Endothelial cell of umbilical vein (primary cell): ENCODE results near the gene LDLRAD4. TPM values are rescaled to one million over a fixed set of nuclear protein-coding genes. Genes with fewer than 3 reads are reported as not detected.
A peak's percentile ranks its signal among the peaks of the same experiment; 100 is the strongest.

ENCODE experiments used
- BruUV-seq: library from RNA; stranded (reverse); fragments of 400-500 nt; replicated peaks from 2 replicates; lab custom pipeline; 2021; lab: Mats Ljungman, UMichigan
- CTCF ChIA-PET: fragments of 300-600, 350-600 bp; sonication (Branson Sonifier 250); formaldehyde crosslinking; loops from one replicate; lab custom pipeline; 2021; ENCODE audit warnings: antibody characterized with exemption, inconsistent platforms; lab: Charles Lee
- POLR2A ChIA-PET: fragments of 300-600, 350-600 bp; sonication (Branson Sonifier 250); formaldehyde crosslinking; loops from one replicate; lab custom pipeline; 2021; ENCODE audit warnings: antibody characterized with exemption, inconsistent platforms; lab: Charles Lee
- DNase-seq: peaks from one replicate; pipeline ENCODE4 v3.0.0-alpha.2; 2011; ENCODE audit warnings: low read depth, low spot score
- FAIRE-seq: peaks from 2 replicates; lab custom pipeline; 2011; peaks lifted over from hg19 to GRCh38; lab: Jason Lieb, UNC
- H2AFZ ChIP-seq: 2 replicates; pipeline ENCODE4 v1.6.0; 2012; ENCODE audit warnings: low read depth, low read length, control low read depth, inconsistent platforms
- H3K27ac ChIP-seq: 2 replicates; pipeline ENCODE4 v1.5.1; 2011; ENCODE audit warnings: low read depth, mild to moderate bottlenecking, control low read depth, low read length, moderate library complexity; ENCODE audit not compliant: insufficient read depth
- H3K27me3 ChIP-seq, 2 experiments: 2 replicates each; pipeline versions ENCODE4 v1.6.0 to v1.6.1; 2011; ENCODE audit warnings: low read length in 2 of 2, mixed read lengths in 1 of 2; ENCODE audit not compliant: control insufficient read depth in 2 of 2, insufficient read depth in 2 of 2
- H3K36me3 ChIP-seq, 2 experiments: 2 replicates in 1 of 2; 3 replicates in 1 of 2; pipeline ENCODE4 v1.5.1; 2011; ENCODE audit warnings: low read length in 2 of 2, mild to moderate bottlenecking in 1 of 2, moderate library complexity in 1 of 2; ENCODE audit not compliant: control insufficient read depth in 2 of 2, insufficient read depth in 2 of 2; ENCODE audit errors: extremely low read depth in 1 of 2
- H3K4me1 ChIP-seq: 3 replicates; pipeline ENCODE4 v1.5.1; 2011; ENCODE audit warnings: mild to moderate bottlenecking, low read length; ENCODE audit not compliant: control insufficient read depth, insufficient read depth; ENCODE audit errors: extremely low read depth
- H3K4me2 ChIP-seq: 2 replicates; pipeline ENCODE4 v1.6.1; 2011; ENCODE audit warnings: low read length, control low read depth, mixed read lengths; ENCODE audit not compliant: insufficient read depth
- H3K4me3 ChIP-seq, 3 experiments: fragments of 200-600 bp in 1 of 3; sonication (generic), shearing (Covaris generic) in 1 of 3; replicated peaks in 1 of 3; 2 replicates each; pipeline ENCODE4 v1.5.1; 2011 to 2016; ENCODE audit warnings: control low read depth in 3 of 3, low read length in 3 of 3, mild to moderate bottlenecking in 2 of 3, inconsistent platforms in 1 of 3, low read depth in 1 of 3, moderate library complexity in 1 of 3; ENCODE audit not compliant: insufficient read depth in 1 of 3
- H3K79me2 ChIP-seq: 2 replicates; pipeline ENCODE4 v1.6.0; 2012; ENCODE audit warnings: low read length, inconsistent platforms; ENCODE audit not compliant: control insufficient read depth, insufficient read depth
- H3K9ac ChIP-seq: replicated peaks from 2 replicates; pipeline ENCODE3; 2011; ENCODE audit warnings: low read length, control low read depth; ENCODE audit not compliant: insufficient read depth; ENCODE audit errors: extremely low read depth
- H3K9me1 ChIP-seq: replicated peaks from 3 replicates; pipeline ENCODE4 v1.6.0; 2011; ENCODE audit warnings: mild to moderate bottlenecking, low read length; ENCODE audit not compliant: control insufficient read depth, insufficient read depth; ENCODE audit errors: extremely low read depth
- H3K9me3 ChIP-seq: replicated peaks from 2 replicates; pipeline ENCODE4 v1.5.1; 2012; ENCODE audit warnings: low read length, inconsistent platforms; ENCODE audit not compliant: control insufficient read depth, insufficient read depth
- H4K20me1 ChIP-seq: replicated peaks from 2 replicates; pipeline ENCODE3; 2011; ENCODE audit warnings: mild to moderate bottlenecking, low read length; ENCODE audit not compliant: control insufficient read depth, insufficient read depth; ENCODE audit errors: extremely low read depth
- CTCF ChIP-seq, 2 donors: IDR thresholded peaks; 1 replicate in 1 of 2; 2 replicates in 1 of 2; pipeline ENCODE4 v1.5.1; 2011; ENCODE audit warnings: low read length in 2 of 2, mild to moderate bottlenecking in 2 of 2, moderate library complexity in 2 of 2, control low read depth in 1 of 2, inconsistent platforms in 1 of 2, low read depth in 1 of 2; ENCODE audit not compliant: insufficient read depth in 1 of 2; ENCODE audit errors: extremely low read depth in 1 of 2
- EZH2 ChIP-seq: IDR thresholded peaks from 2 replicates; pipeline ENCODE4 v1.6.1; 2012; ENCODE audit warnings: borderline replicate concordance, low read depth, mild to moderate bottlenecking, moderate library complexity, low read length, inconsistent platforms; ENCODE audit not compliant: severe bottlenecking
- FOS ChIP-seq: IDR thresholded peaks from 2 replicates; pipeline ENCODE4 v1.6.1; 2011; ENCODE audit warnings: mild to moderate bottlenecking, low read length, moderate library complexity, borderline replicate concordance; ENCODE audit not compliant: insufficient read depth
- GATA2 ChIP-seq: IDR thresholded peaks from 2 replicates; pipeline ENCODE4 v1.7.0; 2011; ENCODE audit warnings: low read depth, mild to moderate bottlenecking, moderate library complexity, mixed read lengths, low read length; ENCODE audit not compliant: insufficient read length, insufficient read depth
- JUN ChIP-seq: IDR thresholded peaks from 2 replicates; pipeline ENCODE4 v1.6.1; 2011; ENCODE audit warnings: borderline replicate concordance, low read depth; ENCODE audit not compliant: insufficient read length, insufficient read depth
- MYC ChIP-seq: IDR thresholded peaks from one replicate; pipeline ENCODE4 v1.6.1; 2011; ENCODE audit warnings: mild to moderate bottlenecking, low read depth, low read length
- POLR2A ChIP-seq: IDR thresholded peaks from 2 replicates; pipeline ENCODE4 v1.6.1; 2012; ENCODE audit warnings: low read depth, mild to moderate bottlenecking, control low read depth, low read length
- POLR2AphosphoS5 ChIP-seq: IDR thresholded peaks from 2 replicates; pipeline ENCODE4 v1.6.1; 2012; ENCODE audit warnings: low read depth, mild to moderate bottlenecking, control low read depth, low read length, moderate library complexity; ENCODE audit not compliant: insufficient read depth
- dilution Hi-C: fragments of 300-500 bp; cut with MboI; formaldehyde crosslinking; loops from one replicate; pipeline ENCODE4 v1.15.0; 2019; ENCODE audit warnings: low sequenced_read_pairs; ENCODE audit not compliant: extremely low pct_ligation_motif_present
- intact Hi-C: fragments of 100-400 bp; cut with micrococcal nuclease; formaldehyde crosslinking; loops from one replicate; pipeline ENCODE4 v1.10.0; 2022
- polyA plus RNA-seq, 4 experiments: library from polyadenylated mRNA; depleted of rRNA in 3 of 4; stranded (reverse) in 3 of 4; unstranded in 1 of 4; fragments of >200 nt; gene quantifications; 2 replicates each; pipeline versions ENCODE4 v1.2.1 to v1.2.3, GENCODE V29; 2011 to 2012; ENCODE audit warnings: missing spikeins in 1 of 4
- total RNA-seq: library from RNA; stranded (reverse); gene quantifications from 2 replicates; pipeline ENCODE4 v1.2.3, GENCODE V29; 2021
- TF ChIP-seq, protein P1 (sequence below): IDR thresholded peaks from 2 replicates; pipeline ENCODE4 v1.6.1; 2011; ENCODE audit not compliant: insufficient read depth, insufficient read length

Gene LDLRAD4
- total and polyA plus RNA-seq, 2 donors (not counting 3 experiments of a cell fraction or from before 2014, with no cell fraction given), result 5.2 to 6.5 TPM

DNA sequence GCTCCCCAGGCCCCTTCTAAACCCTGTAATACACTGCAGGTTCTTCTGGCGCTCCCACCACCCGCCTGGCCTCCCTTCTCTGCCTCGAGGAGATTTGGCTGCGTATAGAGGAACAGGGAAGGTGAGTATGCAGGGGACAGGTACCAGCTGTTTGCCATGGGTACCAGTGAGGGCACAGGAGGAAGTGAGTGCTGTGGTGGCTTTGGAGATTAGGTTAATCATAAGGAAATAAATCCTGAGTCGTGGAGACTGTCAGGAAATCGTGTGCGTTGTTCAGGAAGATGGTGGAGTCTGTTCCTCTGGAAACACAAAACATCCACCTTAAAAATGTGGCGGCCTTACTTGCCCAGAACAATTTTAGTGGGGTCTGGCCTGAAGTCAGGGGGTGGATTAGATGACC is 277.4 kb downstream of the LDLRAD4 start:
- H2AFZ ChIP-seq, result no peak overlapping the region
- no peaks in the 10 kb centered on the region for H3K9me1 ChIP-seq
- TF ChIP-seq JUN (no peak), GATA2 (peak; percentile 78)
- FAIRE-seq (peak; percentile 61), DNase-seq (peak; percentile 55)
- POLR2A ChIA-PET, result no interaction called here
- no TSS peak for BruUV-seq
- H3K9me3 ChIP-seq, result no peaks in the 10 kb centered on the region
- CTCF ChIA-PET, result no interaction called here
- dilution Hi-C loops, result no loop called here
- no peaks in the 10 kb centered on the region for H3K36me3 ChIP-seq
- H4K20me1 ChIP-seq, result no peaks in the 10 kb centered on the region
- no peaks in the 10 kb centered on the region for H3K79me2 ChIP-seq
- H3K9ac ChIP-seq, result no peak overlapping the region
- H3K27me3 ChIP-seq, result no peaks in the 10 kb centered on the region
- peaks cover 18% of the 10 kb centered on the region for H3K4me1 ChIP-seq
- H3K4me2 ChIP-seq, result no peak overlapping the region
- no peak overlapping the region for H3K4me3 ChIP-seq
- H3K27ac ChIP-seq, result no peak overlapping the region
- intact Hi-C loops, result loop anchor here (2.0 to 5.0 kb wide), 2 partner anchors 36 to 235 kb away; no protein-coding TSS in a partner anchor

- H3K27me3 ChIP-seq, result no peaks in the 10 kb centered on the region
- H2AFZ ChIP-seq, result no peak overlapping the region
- POLR2A ChIA-PET, result no interaction called here
- H3K4me2 ChIP-seq, result no peak overlapping the region
- CTCF ChIA-PET, result no interaction called here
- H3K27ac ChIP-seq, result no peak overlapping the region
- no peaks in the 10 kb centered on the region for H3K9me1 ChIP-seq
- no peaks in the 10 kb centered on the region for H4K20me1 ChIP-seq
- intact Hi-C loops (loop anchor here (2.0 to 5.0 kb wide), 2 partner anchors 36 to 236 kb away; no protein-coding TSS in a partner anchor), dilution Hi-C loops (no loop called here)
- no peaks in the 10 kb centered on the region for H3K9me3 ChIP-seq
- peaks cover 26% of the 10 kb centered on the region for H3K4me1 ChIP-seq
- H3K4me3 ChIP-seq, result no peak overlapping the region
- no peaks in the 10 kb centered on the region for H3K36me3 ChIP-seq
- no peak for FAIRE-seq
- no peaks in the 10 kb centered on the region for H3K79me2 ChIP-seq
- H3K9ac ChIP-seq, result no peak overlapping the region
- TF ChIP-seq, protein P1, sequence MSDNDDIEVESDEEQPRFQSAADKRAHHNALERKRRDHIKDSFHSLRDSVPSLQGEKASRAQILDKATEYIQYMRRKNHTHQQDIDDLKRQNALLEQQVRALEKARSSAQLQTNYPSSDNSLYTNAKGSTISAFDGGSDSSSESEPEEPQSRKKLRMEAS, result no peak
- TF ChIP-seq FOS (no peak), POLR2A (no peak), EZH2 (no peak), POLR2AphosphoS5 (no peak), GATA2 (no peak), JUN (no peak), CTCF (IDR thresholded peaks at IDR 0.05; ENCODE audit: extremely low read depth in 1 of 2, insufficient read depth in 1 of 2, low read depth in 1 of 2, low read length in 2 of 2) (no peak), MYC (no peak)
- BruUV-seq, result no TSS peak
- DNase-seq, result no peak
Observed at GRCh38 chr18:13496691-13497281, 278.2 kb downstream of the LDLRAD4 start.
